ENCODE results near the gene CD37. TPM values are rescaled to one million over a fixed set of nuclear protein-coding genes. Genes with fewer than 3 reads are reported as not detected.
"Not testable (repeated sequence)": the region's sequence is repeated elsewhere in the genome, so short reads cannot be mapped to it uniquely, and the experiment has no call there.

CD37 gene
- total RNA-seq, 2 donors from 2014 or later: not detected

DNA sequence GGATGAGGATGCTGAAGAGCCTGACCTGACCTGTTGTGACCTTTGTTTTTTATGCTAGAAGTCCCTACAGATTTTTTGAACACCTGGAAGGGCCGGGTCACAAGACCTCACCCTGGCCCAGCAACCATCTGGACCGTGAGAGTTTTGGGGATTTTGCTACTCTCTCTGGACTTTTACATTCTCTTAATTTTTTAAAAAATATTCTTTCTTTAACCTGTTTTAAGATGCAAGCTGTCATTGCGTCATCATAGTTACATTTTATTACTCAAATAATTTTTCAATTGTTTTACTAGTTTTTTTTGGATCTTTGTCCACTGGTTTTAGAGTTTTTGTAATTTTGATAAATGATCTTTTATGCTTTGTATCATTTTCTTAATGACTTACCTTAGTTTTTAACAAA is 36.0 kb downstream of the CD37 start:
- Histone ChIP-seq H3K4me3 (ENCODE audit: low read length) (no peak overlapping the region), H3K27me3 (ENCODE audit: control insufficient read depth, insufficient read depth, low read length, poor library complexity, severe bottlenecking) (no peaks in the 10 kb centered on the region), H3K9ac (ENCODE audit: extremely low read depth, low read length, poor library complexity, severe bottlenecking) (no peak overlapping the region), H3K9me3 (ENCODE audit: control insufficient read depth, low read length) (peaks cover 18% of the 10 kb centered on the region), H3K4me1 (ENCODE audit: control insufficient read depth, insufficient read depth, low read length) (no peaks in the 10 kb centered on the region), H3K27ac (ENCODE audit: low read depth, low read length) (no peak overlapping the region), H3K36me3 (ENCODE audit: control insufficient read depth, insufficient read depth, low read length) (no peaks in the 10 kb centered on the region)
- Mint-ChIP-seq H3K4me1 (no peaks in the 10 kb centered on the region), H3K27ac (no peak overlapping the region), H3K27me3 (ENCODE audit: insufficient read depth) (peaks cover 24% of the 10 kb centered on the region), H3K9me3 (peaks cover 20% of the 10 kb centered on the region), H3K36me3 (ENCODE audit: low read depth) (no peaks in the 10 kb centered on the region), H3K4me3 (no peak overlapping the region)
- no peak for DNase-seq
- 80 to 96% methylated on average over 1 to 3 of the region's 3 CpGs for WGBS, 2 experiments (ENCODE audit: insufficient coverage in 1 of 2, insufficient read length in 1 of 2)
- TF ChIP-seq, protein P1, sequence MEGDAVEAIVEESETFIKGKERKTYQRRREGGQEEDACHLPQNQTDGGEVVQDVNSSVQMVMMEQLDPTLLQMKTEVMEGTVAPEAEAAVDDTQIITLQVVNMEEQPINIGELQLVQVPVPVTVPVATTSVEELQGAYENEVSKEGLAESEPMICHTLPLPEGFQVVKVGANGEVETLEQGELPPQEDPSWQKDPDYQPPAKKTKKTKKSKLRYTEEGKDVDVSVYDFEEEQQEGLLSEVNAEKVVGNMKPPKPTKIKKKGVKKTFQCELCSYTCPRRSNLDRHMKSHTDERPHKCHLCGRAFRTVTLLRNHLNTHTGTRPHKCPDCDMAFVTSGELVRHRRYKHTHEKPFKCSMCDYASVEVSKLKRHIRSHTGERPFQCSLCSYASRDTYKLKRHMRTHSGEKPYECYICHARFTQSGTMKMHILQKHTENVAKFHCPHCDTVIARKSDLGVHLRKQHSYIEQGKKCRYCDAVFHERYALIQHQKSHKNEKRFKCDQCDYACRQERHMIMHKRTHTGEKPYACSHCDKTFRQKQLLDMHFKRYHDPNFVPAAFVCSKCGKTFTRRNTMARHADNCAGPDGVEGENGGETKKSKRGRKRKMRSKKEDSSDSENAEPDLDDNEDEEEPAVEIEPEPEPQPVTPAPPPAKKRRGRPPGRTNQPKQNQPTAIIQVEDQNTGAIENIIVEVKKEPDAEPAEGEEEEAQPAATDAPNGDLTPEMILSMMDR (conservative IDR thresholded peaks at IDR 0.05): no peak

GRCh38 chr19:49373174-49373573 is 38.0 kb downstream of the CD37 start:
- not testable (repeated sequence) for H3K4me3 ChIP-seq (ENCODE audit: low read length); H3K27me3 ChIP-seq (ENCODE audit: control insufficient read depth, insufficient read depth, low read length, poor library complexity, severe bottlenecking); H3K4me1 Mint-ChIP-seq; H3K36me3 ChIP-seq (ENCODE audit: control insufficient read depth, insufficient read depth, low read length); H3K36me3 Mint-ChIP-seq (ENCODE audit: low read depth); DNase-seq; H3K27ac Mint-ChIP-seq; H3K4me1 ChIP-seq (ENCODE audit: control insufficient read depth, insufficient read depth, low read length); H3K9ac ChIP-seq (ENCODE audit: extremely low read depth, low read length, poor library complexity, severe bottlenecking); H3K27ac ChIP-seq (ENCODE audit: low read depth, low read length); H3K4me3 Mint-ChIP-seq
- WGBS, 2 experiments (ENCODE audit: insufficient coverage in 1 of 2, insufficient read length in 1 of 2): 71 to 92% methylated on average over 1 to 3 of the region's 3 CpGs
- peaks cover 18% of the 10 kb centered on the region for H3K9me3 ChIP-seq (ENCODE audit: control insufficient read depth, low read length)
- H3K9me3 Mint-ChIP-seq: peaks cover 20% of the 10 kb centered on the region
- H3K27me3 Mint-ChIP-seq (ENCODE audit: insufficient read depth): peaks cover 30% of the 10 kb centered on the region

DNA sequence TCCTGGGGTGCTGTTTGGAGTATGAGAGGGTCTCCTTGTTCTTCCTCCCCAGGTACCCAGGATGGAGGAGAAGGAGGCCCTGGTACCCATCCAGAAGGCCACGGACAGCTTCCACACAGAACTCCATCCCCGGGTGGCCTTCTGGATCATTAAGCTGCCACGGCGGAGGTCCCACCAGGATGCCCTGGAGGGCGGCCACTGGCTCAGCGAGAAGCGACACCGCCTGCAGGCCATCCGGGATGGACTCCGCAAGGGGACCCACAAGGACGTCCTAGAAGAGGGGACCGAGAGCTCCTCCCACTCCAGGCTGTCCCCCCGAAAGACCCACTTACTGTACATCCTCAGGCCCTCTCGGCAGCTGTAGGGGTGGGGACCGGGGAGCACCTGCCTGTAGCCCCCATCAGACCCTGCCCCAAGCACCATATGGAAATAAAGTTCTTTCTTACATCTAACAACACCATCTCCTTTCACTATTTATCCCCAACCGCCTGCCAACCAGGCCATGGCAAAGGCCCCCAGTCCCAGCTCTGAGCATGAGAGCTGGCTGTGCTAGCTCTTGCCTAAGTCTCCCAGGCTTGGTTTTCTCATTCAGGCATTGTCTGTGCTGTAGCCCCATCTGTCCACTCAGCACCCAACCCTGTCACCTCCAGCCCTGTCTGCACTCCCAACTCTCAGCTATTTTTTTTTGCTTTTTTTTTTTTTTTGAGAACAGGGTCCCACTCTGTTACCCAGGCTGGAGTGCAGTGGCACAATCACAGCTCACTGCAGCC is 39.6 kb downstream of the CD37 start:
- Histone ChIP-seq H3K9me3 (ENCODE audit: control insufficient read depth, low read length) (peaks cover 4% of the 10 kb centered on the region), H3K27ac (ENCODE audit: low read depth, low read length) (no peak overlapping the region), H3K27me3 (ENCODE audit: control insufficient read depth, insufficient read depth, low read length, poor library complexity, severe bottlenecking) (no peaks in the 10 kb centered on the region), H3K4me3 (ENCODE audit: low read length) (no peak overlapping the region), H3K9ac (ENCODE audit: extremely low read depth, low read length, poor library complexity, severe bottlenecking) (no peak overlapping the region), H3K36me3 (ENCODE audit: control insufficient read depth, insufficient read depth, low read length) (no peaks in the 10 kb centered on the region), H3K4me1 (ENCODE audit: control insufficient read depth, insufficient read depth, low read length) (no peaks in the 10 kb centered on the region)
- WGBS, 2 experiments (ENCODE audit: insufficient coverage in 1 of 2, insufficient read length in 1 of 2): 91 to 92% methylated on average over 8 to 16 of the region's 16 CpGs
- Mint-ChIP-seq H3K4me1 (no peaks in the 10 kb centered on the region), H3K27ac (no peak overlapping the region), H3K4me3 (no peak overlapping the region), H3K9me3 (peaks cover 7% of the 10 kb centered on the region), H3K36me3 (ENCODE audit: low read depth) (no peaks in the 10 kb centered on the region), H3K27me3 (ENCODE audit: insufficient read depth) (peaks cover 27% of the 10 kb centered on the region)
- TF ChIP-seq, protein P1 (conservative IDR thresholded peaks at IDR 0.05): no peak
- no peak for DNase-seq
